Right lobe of liver (tissue), 6 donors: Measurements from ENCODE around the gene VSTM2L. TPM values are rescaled to one million over a fixed set of nuclear protein-coding genes. Genes with fewer than 3 reads are reported as not detected.

Experiments
- ATAC-seq, 4 donors: fragments of 200-7000 bp; cut with Tn5 transposase; one replicate each; pipeline ENCODE4 v1.9.1; 2020; ENCODE audit warnings: mild to moderate bottlenecking in 4 of 4, moderate library complexity in 4 of 4
- DNase-seq, 3 donors: peaks; one replicate each; pipeline ENCODE4 v3.0.0-alpha.2; 2020
- H3K27ac ChIP-seq, 3 donors: fragments of 200-600 bp; one replicate each; pipeline ENCODE4 v1.8.0; 2022
- H3K27me3 ChIP-seq, 2 donors: fragments of 200-600 bp; one replicate each; pipeline ENCODE4 v1.8.0; 2022
- H3K36me3 ChIP-seq, 4 donors: fragments of 200-600 bp; sonication (generic) in 1 of 4; one replicate each; pipeline versions ENCODE4 v1.5.1 to v1.8.0; 2017 to 2022; ENCODE audit warnings: control low read depth in 1 of 4
- H3K4me1 ChIP-seq, 4 donors: fragments of 200-600 bp; sonication (generic) in 1 of 4; one replicate each; pipeline versions ENCODE4 v1.5.1 to v1.8.0; 2017 to 2022; ENCODE audit warnings: control low read depth in 1 of 4
- H3K4me3 ChIP-seq, 3 donors: fragments of 200-600 bp; one replicate each; pipeline ENCODE4 v1.8.0; 2022
- H3K9me3 ChIP-seq, 4 donors: fragments of 200-600 bp; sonication (generic) in 1 of 4; one replicate each; pipeline versions ENCODE4 v1.5.1 to v1.8.0; 2017 to 2022; ENCODE audit warnings: control low read depth in 1 of 4
- CTCF ChIP-seq, 4 donors: fragments of 200-600 bp in 3 of 4; fragments of 450-650 bp in 1 of 4; IDR thresholded peaks; one replicate each; pipeline versions ENCODE4 v1.5.1 to v1.8.0; 2016 to 2022; ENCODE audit warnings: antibody characterized with exemption in 4 of 4, mild to moderate bottlenecking in 2 of 4
- POLR2A ChIP-seq: fragments of 450-650 bp; IDR thresholded peaks from one replicate; pipeline ENCODE4 v1.6.1; 2017; ENCODE audit warnings: antibody characterized with exemption, mild to moderate bottlenecking
- WGBS: methylation state at CpG from one replicate; pipeline ENCODE4 v1.1.6; 2018; ENCODE audit warnings: low coverage, low lambda C conversion rate; ENCODE audit not compliant: insufficient coverage; ENCODE audit errors: missing lambda C conversion rate; 5-methylcytosine and 5-hydroxymethylcytosine counted together
- intact Hi-C, 2 donors: fragments of 100-400 bp; cut with DNase I; formaldehyde crosslinking; loops; one replicate each; pipeline versions ENCODE4 v1.11.2 to v1.14.1; 2022
- total RNA-seq, 6 experiments: library from RNA; depleted of rRNA in 2 of 6; stranded (reverse); fragments of >200 nt in 2 of 6; fragmentation: NEBNext Ultra II Directional in 3 of 6; extraction: Animal tissue kit (Norgen Biotek cat#: 25700) in 3 of 6; gene quantifications; one replicate each; pipeline versions ENCODE4 v1.1.0 to v1.2.4, GENCODE V29; 2016 to 2023
- donor health status: DM: no; HTN: yes; CAD: no.
- donor health status: DM: no; HTN: no; CAD: no.
- donor health status: DM: no; HTN: no; CAD: no.
- donor health status: DM: no; HTN: yes; CAD: no.
- donor health status: DM: no; HTN: yes; CAD: no.

The VSTM2L gene
- total RNA-seq, 6 experiments from 2014 or later = 0.56 to 10.7 (median 1.8) TPM

- TF ChIP-seq POLR2A (no peak), CTCF (IDR thresholded peaks at IDR 0.05) (peak; percentile 38 to 56 (median 54))
- peaks cover 0 to 10% (median 0%) of the 10 kb centered on the region in 4 donors for H3K4me1 ChIP-seq
- H3K27ac ChIP-seq = no peak overlapping the region
- intact Hi-C loops = loop anchor here in 1 of 2 donors (10.0 kb wide), 1 partner anchor 93 kb away; no protein-coding TSS in a partner anchor
- ATAC-seq = peak; percentile 85 to 91 (median 88)
- 13% methylated on average over 23 of the region's 38 CpGs for WGBS
- peak in 2 of 3 donors; percentile 47 to 68 for DNase-seq
- H3K4me3 ChIP-seq = peak overlapping the region; percentile 33 to 54 (median 42)
- H3K9me3 ChIP-seq = no peaks in the 10 kb centered on the region
- no peaks in the 10 kb centered on the region for H3K36me3 ChIP-seq
- no peaks in the 10 kb centered on the region for H3K27me3 ChIP-seq
These were observed 1.0 kb upstream of the VSTM2L start for GRCh38 chr20:37901654-37902503.

DNA sequence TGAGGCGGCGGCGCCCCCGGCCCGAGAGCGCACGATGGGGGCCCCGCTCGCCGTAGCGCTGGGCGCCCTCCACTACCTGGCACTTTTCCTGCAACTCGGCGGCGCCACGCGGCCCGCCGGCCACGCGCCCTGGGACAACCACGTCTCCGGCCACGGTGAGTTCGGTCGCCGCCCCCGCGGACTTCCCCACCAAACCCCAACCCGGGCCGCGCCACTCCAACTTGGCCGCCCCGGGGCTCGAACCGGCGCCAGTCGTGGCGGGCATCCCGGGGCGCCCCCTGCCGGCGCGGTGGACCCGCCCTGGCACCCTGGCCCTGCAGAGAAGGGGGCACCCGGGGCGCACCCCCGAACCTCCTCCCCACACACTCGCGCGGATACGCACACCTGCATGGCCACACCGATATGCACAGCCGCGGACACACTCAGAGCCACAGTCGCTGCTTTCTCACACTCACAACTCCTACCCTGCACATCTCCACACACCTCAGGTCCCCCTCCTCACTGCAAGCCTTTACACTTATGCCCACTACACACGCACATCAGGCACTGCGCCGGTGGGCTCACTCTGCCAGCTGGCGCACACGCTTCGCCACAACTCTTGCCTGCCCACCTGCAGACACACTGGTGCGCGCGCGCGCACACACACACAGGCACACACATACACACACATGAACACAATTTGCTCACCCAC, 535 bp downstream of the VSTM2L start:
- H3K4me3 ChIP-seq = peak overlapping the region; percentile 33 to 54 (median 42)
- ATAC-seq = no peak

GRCh38 chr20:37904008-37904642, 1.2 kb downstream of the VSTM2L start:
- intact Hi-C loops = loop anchor here in 1 of 2 donors (10.0 kb wide), 1 partner anchor 91 kb away; no protein-coding TSS in a partner anchor
- peaks cover 0 to 10% (median 0%) of the 10 kb centered on the region in 4 donors for H3K4me1 ChIP-seq
- H3K9me3 ChIP-seq = no peaks in the 10 kb centered on the region
- no peak for TF ChIP-seq CTCF (IDR thresholded peaks at IDR 0.05)
- TF ChIP-seq POLR2A = no peak
- H3K36me3 ChIP-seq = no peaks in the 10 kb centered on the region
- DNase-seq (no peak), ATAC-seq (no peak)
- H3K27me3 ChIP-seq = no peaks in the 10 kb centered on the region
- 71% methylated on average over 6 of the region's 12 CpGs for whole genome bisulfite sequencing
- H3K27ac ChIP-seq = no peak overlapping the region
- no peak overlapping the region for H3K4me3 ChIP-seq

More for the DNA sequence above, 535 bp downstream of the VSTM2L start:
- DNase-seq = no peak
- intact Hi-C loops = loop anchor here in 1 of 2 donors (10.0 kb wide), 1 partner anchor 91 kb away; no protein-coding TSS in a partner anchor
- WGBS = 85% methylated on average over 12 of the region's 67 CpGs
- Histone ChIP-seq H3K27me3 (no peaks in the 10 kb centered on the region), H3K4me1 (peaks cover 0 to 10% (median 0%) of the 10 kb centered on the region in 4 donors), H3K36me3 (no peaks in the 10 kb centered on the region), H3K27ac (no peak overlapping the region), H3K9me3 (no peaks in the 10 kb centered on the region)
- TF ChIP-seq POLR2A = no peak
- TF ChIP-seq CTCF (IDR thresholded peaks at IDR 0.05) = peak in 3 of 4 donors; percentile 25 to 43 (median 26)

- Histone ChIP-seq H3K4me1 (peaks cover 0 to 10% (median 0%) of the 10 kb centered on the region in 4 donors), H3K36me3 (no peaks in the 10 kb centered on the region), H3K27me3 (no peaks in the 10 kb centered on the region), H3K27ac (no peak overlapping the region), H3K4me3 (no peak overlapping the region), H3K9me3 (no peaks in the 10 kb centered on the region)
- intact Hi-C loops = loop anchor here in 1 of 2 donors (10.0 kb wide), 1 partner anchor 90 kb away; no protein-coding TSS in a partner anchor
- no peak for ATAC-seq
- no peak for DNase-seq
- WGBS = 69% methylated on average over 3 of the region's 8 CpGs
- TF ChIP-seq POLR2A (no peak), CTCF (IDR thresholded peaks at IDR 0.05) (no peak)
These were observed 2.0 kb downstream of the VSTM2L start for GRCh38 chr20:37904845-37905373.
